HG03520 (cell line): ENCODE results near the gene ZDHHC7.
"Not testable (repeated sequence)": the region's sequence is repeated elsewhere in the genome, so short reads cannot be mapped to it uniquely, and the experiment has no call there.

Source experiments
- ATAC-seq: cut with Tn5 transposase; IDR thresholded peaks from one replicate; pipeline ENCODE4 v1.9.1; 2021; ENCODE audit warnings: mild to moderate bottlenecking, moderate library complexity; ENCODE audit not compliant: unreplicated experiment

Gene ZDHHC7

DNA sequence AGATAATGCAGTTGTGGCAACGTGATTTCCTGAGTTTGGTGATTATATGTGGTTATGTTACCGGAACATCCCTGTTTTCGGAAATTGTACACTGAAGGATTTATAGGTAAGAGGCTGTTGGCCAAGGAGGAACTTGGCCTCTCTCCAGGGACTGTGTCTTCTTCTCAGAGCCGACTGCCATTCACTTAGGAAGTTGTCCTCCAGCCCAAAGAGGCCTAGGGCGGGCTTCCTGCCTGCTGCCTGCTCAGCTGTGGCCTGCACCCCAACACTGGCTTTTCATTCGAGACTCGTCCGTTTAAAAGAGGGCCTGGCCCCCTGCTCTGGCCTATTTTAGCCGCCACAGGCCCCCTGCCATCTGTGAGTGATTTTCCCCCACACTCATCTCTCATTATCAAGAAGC lies 64.3 kb downstream of the ZDHHC7 start:
- no peak for ATAC-seq

DNA sequence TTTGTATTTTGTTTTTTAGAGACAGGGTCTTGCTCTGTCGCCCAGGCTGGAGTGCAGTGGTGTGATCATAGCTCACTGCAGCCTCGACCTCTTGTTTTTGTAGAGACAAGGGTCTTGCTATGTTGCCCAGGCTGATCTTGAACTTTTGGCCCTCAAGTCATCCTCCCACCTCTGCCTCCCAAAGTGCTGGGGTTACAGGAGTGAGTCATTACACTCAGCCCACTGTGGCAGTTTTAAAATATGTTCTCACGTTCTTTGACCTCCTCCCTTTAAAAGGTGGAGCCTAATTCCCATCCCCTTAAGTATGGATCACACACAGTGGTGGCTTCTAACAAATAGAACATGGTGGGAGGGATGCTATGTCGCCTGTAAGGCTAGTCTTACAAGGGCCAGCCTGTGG lies 67.7 kb downstream of the ZDHHC7 start:
- ATAC-seq = no peak

DNA sequence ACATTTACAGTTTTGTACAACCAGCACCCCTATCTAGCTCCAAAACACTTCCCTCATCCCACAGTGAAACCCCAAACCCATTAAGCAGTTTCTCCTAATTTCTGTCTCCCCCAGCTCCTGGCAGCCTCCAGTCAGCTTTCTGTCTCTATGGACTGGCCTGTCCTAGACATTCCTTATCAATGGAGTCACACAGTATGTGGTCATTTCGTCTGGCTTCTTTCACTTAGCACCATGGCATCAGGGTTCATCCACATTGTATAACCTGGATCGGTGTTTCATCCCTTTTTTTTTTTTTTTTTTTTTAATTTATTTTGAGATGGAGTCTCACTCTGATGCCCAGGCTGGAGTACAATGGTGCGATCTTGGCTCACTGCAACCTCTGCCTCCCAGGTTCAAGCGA lies 68.5 kb downstream of the ZDHHC7 start:
- ATAC-seq = no peak

- no peak for ATAC-seq
Observed at GRCh38 chr16:84941921-84942320, 69.4 kb downstream of the ZDHHC7 start.

DNA sequence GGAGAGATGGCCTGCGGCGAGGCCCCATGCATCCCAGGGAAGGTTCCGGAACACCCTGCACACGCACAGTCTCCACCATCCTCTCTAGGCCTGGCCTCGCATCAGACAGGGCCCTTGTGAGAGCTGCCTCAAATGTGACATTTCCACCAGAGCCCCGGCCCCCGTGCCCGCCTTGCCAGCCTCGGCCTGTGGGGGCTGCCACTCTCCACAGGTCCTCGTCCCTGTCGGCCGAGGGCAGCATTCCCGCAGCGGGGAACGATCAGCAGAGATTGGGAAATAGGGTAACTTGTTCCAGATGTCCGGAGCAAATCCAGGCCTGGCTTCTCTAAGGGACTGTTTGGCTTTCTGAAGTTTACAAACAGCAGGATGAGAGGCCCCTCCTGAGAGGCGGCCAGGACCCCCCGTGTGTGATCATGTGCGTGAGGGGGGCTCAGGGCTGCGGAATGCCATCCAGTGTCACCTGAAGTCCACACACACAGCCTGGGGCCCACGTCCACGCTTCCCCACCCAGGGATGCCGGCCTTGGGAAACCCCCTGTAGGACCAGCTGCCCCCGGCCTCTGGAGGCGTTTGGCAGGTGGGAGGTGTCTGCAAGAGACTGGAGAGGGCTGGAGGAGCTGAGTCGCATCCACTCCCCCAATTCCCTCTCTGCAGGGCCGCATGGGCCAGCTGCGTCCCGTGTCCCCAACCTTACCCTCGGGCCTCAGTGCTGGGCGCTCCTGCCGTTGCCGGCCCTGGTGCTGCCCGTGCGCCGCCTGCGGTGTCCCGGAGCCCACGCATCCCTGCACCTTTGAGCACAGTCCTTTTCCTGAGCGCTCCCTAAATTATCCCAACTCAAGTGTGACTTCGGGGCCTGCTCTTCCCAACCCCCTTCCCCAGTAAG lies 70.4 kb downstream of the ZDHHC7 start:
- no peak for ATAC-seq

DNA sequence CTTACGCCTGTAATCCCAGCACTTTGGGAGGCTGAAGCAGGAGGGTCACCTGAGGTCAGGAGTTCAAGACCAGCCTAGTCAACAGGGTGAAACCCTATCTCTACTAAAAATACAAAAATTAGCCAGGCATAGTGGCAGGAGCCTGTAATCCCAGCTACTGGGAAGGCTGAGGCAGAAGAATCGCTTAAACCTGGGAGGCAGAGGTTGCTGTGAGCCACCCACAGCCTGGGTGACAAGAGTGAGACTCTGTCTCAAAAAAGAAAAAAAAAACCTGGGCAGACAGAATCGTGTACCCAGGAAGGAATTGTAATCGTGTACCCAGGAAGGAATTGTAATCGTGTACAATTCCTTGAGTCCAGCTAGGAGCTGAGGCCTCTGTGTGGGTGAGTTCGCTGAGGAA lies 72.7 kb downstream of the ZDHHC7 start:
- ATAC-seq = not testable (repeated sequence)

- ATAC-seq = no peak
Observed at GRCh38 chr16:84937196-84938005, 73.9 kb downstream of the ZDHHC7 start.

GRCh38 chr16:84933774-84934631 lies 77.3 kb downstream of the ZDHHC7 start:
- no peak for ATAC-seq

- ATAC-seq = no peak
Observed at GRCh38 chr16:84932681-84933080, 78.7 kb downstream of the ZDHHC7 start.

DNA sequence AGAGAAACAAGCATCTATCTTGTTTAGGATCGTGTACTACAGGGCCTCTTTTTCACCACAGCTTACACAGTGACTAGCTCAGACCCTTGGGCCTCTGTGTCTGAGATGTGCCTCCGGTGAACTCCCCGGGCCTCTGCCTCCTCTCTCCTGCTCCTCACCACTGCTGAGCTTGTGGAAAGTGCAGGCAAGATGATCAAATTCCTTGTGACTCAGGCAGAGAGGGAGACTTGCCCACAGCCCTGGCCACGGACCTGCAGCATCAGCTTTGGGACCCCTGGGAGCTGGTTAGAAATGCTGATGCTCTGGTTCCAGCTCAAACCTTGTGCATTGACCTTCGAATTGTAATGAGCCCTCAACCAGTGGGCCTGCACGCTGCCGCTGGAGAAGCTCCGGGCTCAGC lies 79.8 kb downstream of the ZDHHC7 start:
- no peak for ATAC-seq

- ATAC-seq = no peak
Observed at GRCh38 chr16:84931107-84931494, 80.2 kb downstream of the ZDHHC7 start.

DNA sequence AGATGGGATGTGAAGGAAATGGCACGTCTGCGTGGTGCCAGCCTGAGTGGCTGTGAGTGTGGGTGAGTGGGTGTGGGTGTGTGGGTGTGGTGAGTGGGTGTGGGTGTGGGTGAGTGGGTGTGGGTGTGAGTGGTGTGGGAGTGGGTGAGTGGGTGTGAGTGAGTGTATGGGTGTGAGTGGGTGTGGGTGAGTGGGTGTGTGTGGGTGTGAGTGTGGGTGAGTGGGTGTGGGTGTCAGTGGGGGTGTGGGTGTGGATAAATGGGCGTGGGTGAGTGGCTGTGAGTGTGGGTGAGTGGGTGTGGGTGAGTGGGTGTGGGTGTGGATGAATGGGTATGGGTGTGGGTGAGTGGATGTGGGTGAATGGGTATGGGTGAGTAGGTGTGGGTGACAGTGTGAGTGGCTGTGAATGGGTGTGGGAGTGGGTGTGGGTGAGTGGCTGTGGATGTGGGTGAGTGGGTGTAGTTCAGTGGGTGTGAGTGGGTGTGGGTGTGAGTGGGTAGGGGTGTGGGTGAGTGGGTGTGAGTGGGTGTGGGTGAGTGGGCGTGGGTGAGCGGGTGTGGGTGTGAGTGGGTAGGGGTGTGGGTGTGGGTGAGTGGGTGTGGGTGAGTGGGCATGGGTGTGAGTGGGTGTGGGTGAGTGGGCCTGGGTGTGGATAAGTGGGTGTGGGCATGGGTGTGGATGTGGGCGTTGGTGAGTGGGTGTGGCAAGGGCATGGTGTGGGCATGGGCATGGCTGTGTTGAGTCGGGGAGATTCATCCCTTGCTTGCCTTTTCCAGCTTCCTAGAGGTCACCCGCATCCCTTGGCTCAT lies 80.8 kb downstream of the ZDHHC7 start:
- ATAC-seq = no peak

- ATAC-seq = no peak
Observed at GRCh38 chr16:84929421-84930297, 81.7 kb downstream of the ZDHHC7 start.

GRCh38 chr16:84928679-84929420 lies 82.5 kb downstream of the ZDHHC7 start:
- ATAC-seq = no peak

DNA sequence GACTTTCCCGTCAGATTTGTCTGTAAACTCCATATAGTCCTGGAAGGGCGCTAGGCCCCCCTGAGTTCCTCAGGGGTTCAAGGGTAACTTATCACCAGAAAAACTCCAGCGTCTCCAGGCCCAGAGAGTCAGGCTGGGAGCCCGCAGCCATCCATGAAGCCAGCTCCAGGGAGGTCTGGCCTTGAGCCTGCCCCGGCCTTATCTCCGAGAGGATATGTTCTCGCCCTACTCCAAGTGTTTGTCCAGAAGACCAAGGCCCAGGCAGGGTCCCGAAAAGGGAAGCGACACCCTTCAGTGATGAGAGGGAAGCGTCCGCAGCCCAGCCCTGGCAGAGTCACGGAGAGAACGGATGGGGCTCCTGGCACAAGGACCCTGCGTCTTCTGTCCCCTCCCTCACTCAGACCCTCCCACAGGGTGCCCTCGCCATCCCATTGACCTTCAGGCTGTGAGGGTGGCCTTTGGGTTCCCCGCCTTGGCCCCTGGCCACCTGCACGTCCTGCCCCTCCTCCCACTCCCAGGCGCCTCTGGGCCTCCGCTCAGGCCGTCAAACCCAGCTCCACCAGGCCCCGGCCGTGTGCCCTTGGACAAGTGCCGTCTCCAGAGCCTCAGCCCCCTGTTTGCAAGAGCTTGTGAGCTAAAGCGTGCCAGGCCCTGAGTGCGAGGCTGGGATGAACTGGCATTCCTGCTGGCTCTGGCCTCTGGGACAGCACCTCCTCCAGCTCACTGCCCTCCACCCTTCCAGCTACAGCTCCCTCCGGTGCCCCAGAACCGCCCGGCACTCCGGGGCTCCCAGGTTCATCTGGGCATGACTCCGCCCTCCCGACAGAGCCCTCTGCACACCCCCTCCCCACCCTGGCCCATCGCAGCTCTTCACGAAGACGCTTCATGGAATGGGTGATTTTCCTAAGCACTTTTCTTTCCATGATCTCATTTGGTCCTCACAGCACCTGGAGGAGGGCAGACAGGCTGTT lies 83.4 kb downstream of the ZDHHC7 start:
- ATAC-seq = no peak

GRCh38 chr16:84926462-84926861 lies 84.9 kb downstream of the ZDHHC7 start:
- ATAC-seq = no peak

GRCh38 chr16:84925773-84926372 lies 85.5 kb downstream of the ZDHHC7 start:
- ATAC-seq = no peak
